Left ventricle myocardium inferior (tissue), 1 donor: ENCODE results near the gene PALM. TPM values are rescaled to one million over a fixed set of nuclear protein-coding genes. Genes with fewer than 3 reads are reported as not detected.
"Not testable (repeated sequence)": the region's sequence is repeated elsewhere in the genome, so short reads cannot be mapped to it uniquely, and the experiment has no call there.

ENCODE experiments used
- DNase-seq: peaks from one replicate; pipeline ENCODE4 v3.0.0-alpha.2; 2020
- H3K27ac ChIP-seq: fragments of 200-600 bp; replicated peaks from 2 replicates; pipeline ENCODE4 v1.8.0; 2021
- H3K27me3 ChIP-seq: fragments of 200-600 bp; 2 replicates; pipeline ENCODE4 v1.8.0; 2021; ENCODE audit warnings: low read depth
- H3K36me3 ChIP-seq: fragments of 200-600 bp; 2 replicates; pipeline ENCODE4 v1.8.0; 2021
- H3K4me1 ChIP-seq: fragments of 200-600 bp; 2 replicates; pipeline ENCODE4 v1.8.0; 2021
- H3K4me3 ChIP-seq: fragments of 200-600 bp; 2 replicates; pipeline ENCODE4 v1.8.0; 2021; ENCODE audit warnings: mild to moderate bottlenecking, moderate library complexity
- H3K9me3 ChIP-seq: fragments of 200-600 bp; replicated peaks from 2 replicates; pipeline ENCODE4 v1.8.0; 2021
- intact Hi-C: fragments of 100-400 bp; cut with micrococcal nuclease; formaldehyde crosslinking; loops from one replicate; pipeline ENCODE4 v1.11.0; 2022
- total RNA-seq: library from RNA; stranded (reverse); fragmentation: NEBNext Ultra II Directional; extraction: Animal tissue kit (Norgen Biotek cat#: 25700); gene quantifications from one replicate; pipeline ENCODE4 v1.2.1, GENCODE V29; 2021
- TF ChIP-seq, protein P1 (sequence below): fragments of 200-600 bp; IDR thresholded peaks from 2 replicates; pipeline ENCODE4 v1.8.0; 2021; ENCODE audit warnings: antibody characterized with exemption, mild to moderate bottlenecking, borderline replicate concordance
- donor health status: DM: no; HTN: yes; CAD: no; lungs with severe emphysema.

PALM gene
- total RNA-seq, 1 donor from 2014 or later, result 26.8 TPM

DNA sequence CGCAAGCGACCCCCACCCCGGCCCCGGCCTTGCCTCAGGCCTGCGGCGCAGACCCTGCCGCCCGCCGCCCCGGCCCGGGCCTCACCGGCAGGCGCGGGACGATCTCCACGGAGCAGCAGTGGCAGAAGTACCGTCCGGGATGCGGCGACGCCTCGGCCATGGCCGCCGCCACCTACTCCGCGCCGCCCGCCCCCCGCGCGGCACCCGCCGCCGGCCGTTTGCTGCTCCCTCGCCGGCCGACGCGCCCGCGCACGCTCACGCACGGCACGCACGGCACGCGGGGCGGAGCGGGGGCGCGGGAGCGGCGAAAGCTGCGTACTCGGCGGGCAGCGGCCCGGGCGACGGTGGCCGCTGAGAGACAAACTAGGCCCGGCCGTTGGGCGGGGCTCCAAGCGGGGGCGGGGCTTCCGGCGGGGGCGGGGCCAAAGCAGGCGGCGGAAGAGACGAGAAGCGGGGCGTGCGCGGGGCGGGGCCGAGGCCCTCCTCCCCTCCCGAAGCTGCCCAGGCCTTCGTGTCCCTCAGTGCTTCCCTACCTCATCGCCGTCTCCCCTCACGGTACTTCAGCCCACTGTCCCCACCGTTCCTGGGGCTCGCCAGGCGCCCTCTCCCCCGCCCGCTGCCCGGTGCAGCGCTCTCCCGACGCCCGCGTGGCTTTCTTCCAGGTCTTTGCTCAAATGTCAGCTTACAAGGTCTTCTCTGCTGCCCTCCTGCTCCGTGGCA is 45.6 kb upstream of the PALM start, which contains the start of gene RNF126:
Gene RNF126, minus strand, starts transcription at position 253 of the 720 bp plus-strand sequence. Its CDS starts 93 bp downstream, at position 160.
- Histone ChIP-seq H3K36me3 (no peaks in the 10 kb centered on the region), H3K4me1 (peaks cover 68% of the 10 kb centered on the region), H3K27ac (peak within 1 kb of the TSS; percentile 90), H3K9me3 (no peaks in the 10 kb centered on the region), H3K4me3 (peak within 1 kb of the TSS; percentile 100), H3K27me3 (no peaks in the 10 kb centered on the region)
- TF ChIP-seq, protein P1, sequence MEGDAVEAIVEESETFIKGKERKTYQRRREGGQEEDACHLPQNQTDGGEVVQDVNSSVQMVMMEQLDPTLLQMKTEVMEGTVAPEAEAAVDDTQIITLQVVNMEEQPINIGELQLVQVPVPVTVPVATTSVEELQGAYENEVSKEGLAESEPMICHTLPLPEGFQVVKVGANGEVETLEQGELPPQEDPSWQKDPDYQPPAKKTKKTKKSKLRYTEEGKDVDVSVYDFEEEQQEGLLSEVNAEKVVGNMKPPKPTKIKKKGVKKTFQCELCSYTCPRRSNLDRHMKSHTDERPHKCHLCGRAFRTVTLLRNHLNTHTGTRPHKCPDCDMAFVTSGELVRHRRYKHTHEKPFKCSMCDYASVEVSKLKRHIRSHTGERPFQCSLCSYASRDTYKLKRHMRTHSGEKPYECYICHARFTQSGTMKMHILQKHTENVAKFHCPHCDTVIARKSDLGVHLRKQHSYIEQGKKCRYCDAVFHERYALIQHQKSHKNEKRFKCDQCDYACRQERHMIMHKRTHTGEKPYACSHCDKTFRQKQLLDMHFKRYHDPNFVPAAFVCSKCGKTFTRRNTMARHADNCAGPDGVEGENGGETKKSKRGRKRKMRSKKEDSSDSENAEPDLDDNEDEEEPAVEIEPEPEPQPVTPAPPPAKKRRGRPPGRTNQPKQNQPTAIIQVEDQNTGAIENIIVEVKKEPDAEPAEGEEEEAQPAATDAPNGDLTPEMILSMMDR, result no peak
- DNase-seq, result peak; percentile 96
- intact Hi-C loops, result no loop called here

DNA sequence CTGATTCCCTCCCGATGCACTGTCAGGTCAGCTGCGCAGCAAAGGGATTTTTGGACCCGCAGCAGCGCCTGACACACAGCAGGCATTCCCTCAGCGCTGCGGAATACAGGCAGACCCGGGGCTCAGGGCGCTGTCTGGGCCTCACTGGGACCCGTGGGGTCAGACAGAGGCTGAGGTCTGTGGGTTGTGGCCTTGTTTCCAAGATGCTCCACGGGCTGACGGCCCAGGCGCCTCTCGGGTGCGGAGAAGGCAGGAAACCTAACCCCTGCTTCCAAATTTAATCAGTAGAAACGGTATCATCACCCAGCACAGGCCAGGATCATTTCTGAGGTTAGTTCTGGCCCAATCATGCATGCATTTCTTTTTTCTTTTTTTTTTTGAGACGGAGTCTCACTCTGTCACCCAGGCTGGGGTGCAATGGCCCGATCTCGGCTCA is 45.0 kb upstream of the PALM start:
- H3K9me3 ChIP-seq, result peaks cover 2% of the 10 kb centered on the region
- H3K36me3 ChIP-seq, result no peaks in the 10 kb centered on the region
- H3K4me1 ChIP-seq, result peaks cover 63% of the 10 kb centered on the region
- peak overlapping the region; percentile 90 for H3K27ac ChIP-seq
- H3K4me3 ChIP-seq, result peak overlapping the region; percentile 100
- DNase-seq, result no peak
- TF ChIP-seq, protein P1, result no peak
- H3K27me3 ChIP-seq, result no peaks in the 10 kb centered on the region
- intact Hi-C loops, result no loop called here

DNA sequence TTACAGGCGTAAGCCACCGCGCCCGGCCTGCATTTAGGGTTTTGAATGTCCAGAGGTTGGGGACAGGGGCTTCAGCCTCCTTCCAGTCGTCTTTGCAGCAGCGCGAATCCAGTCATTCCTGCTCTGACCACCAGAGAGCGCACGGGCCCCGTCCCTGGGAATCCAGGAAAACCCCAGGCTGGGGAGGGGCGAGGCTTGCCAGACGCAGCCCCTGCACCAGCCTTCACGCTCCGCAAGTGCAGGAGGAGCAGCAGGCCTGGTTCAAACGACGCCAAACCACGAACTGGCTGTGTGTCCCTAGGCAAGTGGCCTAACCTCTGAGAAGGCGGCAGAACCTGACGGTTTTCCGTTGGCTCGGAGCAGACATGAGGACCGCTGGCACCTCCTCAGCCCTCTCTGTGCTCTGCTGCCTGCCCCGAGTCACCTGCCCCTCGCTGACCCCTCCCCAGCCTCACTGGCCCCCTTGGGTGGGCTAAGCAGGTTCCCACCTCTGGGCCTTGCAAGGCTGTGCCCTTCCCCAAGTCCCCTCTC is 43.8 kb upstream of the PALM start:
- Histone ChIP-seq H3K36me3 (no peaks in the 10 kb centered on the region), H3K9me3 (peaks cover 7% of the 10 kb centered on the region), H3K4me1 (peaks cover 50% of the 10 kb centered on the region), H3K4me3 (peak overlapping the region; percentile 50), H3K27ac (peak overlapping the region; percentile 37), H3K27me3 (no peaks in the 10 kb centered on the region)
- DNase-seq, result peak; percentile 82
- intact Hi-C loops, result loop anchor here (5.0 kb wide), 1 partner anchor 67 kb away; no protein-coding TSS in a partner anchor
- TF ChIP-seq, protein P1, result peak; percentile 98

DNA sequence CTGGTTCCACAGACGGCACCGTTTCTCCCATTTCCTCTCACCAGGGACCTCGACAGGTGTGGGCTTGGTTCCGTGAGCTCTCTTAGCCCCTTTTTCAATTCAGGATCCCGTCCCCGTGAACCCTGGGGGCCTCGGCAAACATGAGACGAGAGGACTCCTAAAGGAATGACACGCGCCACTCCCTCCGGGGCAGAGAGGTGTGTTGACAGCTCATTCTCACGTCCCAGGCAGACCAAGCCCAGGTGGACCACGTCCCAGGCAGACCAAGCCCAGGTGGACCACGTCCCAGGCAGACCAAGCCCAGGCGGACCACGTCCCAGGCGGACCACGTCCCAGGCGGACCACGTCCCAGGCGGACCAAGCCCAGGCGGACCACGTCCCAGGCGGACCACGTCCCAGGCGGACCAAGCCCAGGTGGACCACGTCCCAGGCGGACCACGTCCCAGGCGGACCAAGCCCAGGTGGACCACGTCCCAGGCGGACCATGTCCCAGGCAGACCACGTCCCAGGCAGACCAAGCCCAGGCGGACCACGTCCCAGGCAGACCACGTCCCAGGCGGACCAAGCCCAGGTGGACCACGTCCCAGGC is 41.7 kb upstream of the PALM start:
- intact Hi-C loops, result loop anchor here (5.0 kb wide), 1 partner anchor 65 kb away; no protein-coding TSS in a partner anchor
- not testable (repeated sequence) for H3K27ac ChIP-seq

DNA sequence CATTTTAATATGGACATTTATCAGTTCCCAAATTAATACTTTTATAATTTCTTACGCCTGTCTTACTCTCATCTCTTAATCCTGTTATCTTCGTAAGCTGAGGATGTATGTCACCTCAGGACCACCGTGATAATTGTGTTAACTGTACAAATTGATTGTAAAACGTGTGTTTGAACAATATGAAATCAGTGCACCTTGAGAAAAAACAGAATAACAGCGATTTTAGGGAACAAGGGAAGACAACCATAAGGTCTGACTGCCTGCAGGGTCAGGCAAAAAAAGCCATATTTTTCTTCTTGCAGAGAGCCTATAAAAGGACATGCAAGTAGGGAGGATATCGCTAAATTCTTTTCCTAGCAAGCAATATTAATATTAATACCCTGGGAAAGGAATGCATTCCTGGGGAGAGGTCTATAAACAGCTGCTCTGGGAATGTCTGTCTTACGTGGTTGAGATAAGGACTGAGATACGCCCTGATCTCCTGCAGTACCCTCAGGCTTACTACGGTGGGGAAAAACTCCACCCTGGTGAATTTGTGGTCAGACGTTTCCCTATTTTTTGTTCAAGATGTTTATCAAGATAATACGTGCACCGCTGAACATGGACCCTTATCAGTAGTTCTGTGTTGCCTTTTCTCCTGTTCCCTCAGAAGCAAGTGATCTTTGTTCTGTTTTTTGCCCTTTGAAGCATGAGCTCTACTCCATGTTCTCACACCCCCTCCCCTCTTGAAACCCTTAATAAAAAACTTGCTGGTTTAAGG is 39.9 kb upstream of the PALM start:
- not testable (repeated sequence) for H3K27ac ChIP-seq, H3K27me3 ChIP-seq, H3K4me3 ChIP-seq, H3K36me3 ChIP-seq, H3K9me3 ChIP-seq, DNase-seq
- H3K4me1 ChIP-seq, result peaks cover 14% of the 10 kb centered on the region
- intact Hi-C loops, result loop anchor here (5.0 kb wide), 1 partner anchor 63 kb away; no protein-coding TSS in a partner anchor

More for the DNA sequence above, 41.7 kb upstream of the PALM start:
- H3K27me3 ChIP-seq, H3K9me3 ChIP-seq, DNase-seq, H3K36me3 ChIP-seq, H3K4me3 ChIP-seq: not testable (repeated sequence)
- H3K4me1 ChIP-seq, result peaks cover 29% of the 10 kb centered on the region

DNA sequence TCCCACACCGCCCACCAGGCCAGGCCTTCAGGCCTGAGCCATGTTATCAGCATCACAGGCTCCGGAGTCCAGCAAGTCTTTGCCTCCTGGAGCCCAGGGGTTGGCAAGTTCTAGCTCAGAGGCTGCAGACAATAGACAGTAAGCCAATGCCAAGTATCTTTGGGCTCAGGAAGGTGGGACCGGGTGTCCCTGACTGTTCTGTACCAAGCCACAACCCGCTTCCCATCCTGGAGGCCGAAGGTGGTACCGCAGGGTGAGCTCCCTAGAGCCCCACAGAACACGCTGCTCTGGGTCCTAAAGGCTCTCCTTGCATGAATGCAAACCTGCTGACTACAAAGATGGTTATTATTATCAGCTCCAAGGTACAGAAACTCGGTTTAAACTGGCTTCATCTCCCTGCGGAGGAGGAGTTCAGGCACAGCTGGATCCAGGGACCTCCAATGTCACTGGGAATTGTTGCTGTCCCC is 38.1 kb upstream of the PALM start:
- DNase-seq, result no peak
- H3K4me3 ChIP-seq, result no peak overlapping the region
- H3K4me1 ChIP-seq, result peaks cover 12% of the 10 kb centered on the region
- H3K27ac ChIP-seq, result no peak overlapping the region
- TF ChIP-seq, protein P1, result no peak
- peaks cover 7% of the 10 kb centered on the region for H3K9me3 ChIP-seq
- intact Hi-C loops, result no loop called here
- no peaks in the 10 kb centered on the region for H3K36me3 ChIP-seq
- no peaks in the 10 kb centered on the region for H3K27me3 ChIP-seq
